ENCODE data around the gene DUSP3.

The DUSP3 gene

DNA sequence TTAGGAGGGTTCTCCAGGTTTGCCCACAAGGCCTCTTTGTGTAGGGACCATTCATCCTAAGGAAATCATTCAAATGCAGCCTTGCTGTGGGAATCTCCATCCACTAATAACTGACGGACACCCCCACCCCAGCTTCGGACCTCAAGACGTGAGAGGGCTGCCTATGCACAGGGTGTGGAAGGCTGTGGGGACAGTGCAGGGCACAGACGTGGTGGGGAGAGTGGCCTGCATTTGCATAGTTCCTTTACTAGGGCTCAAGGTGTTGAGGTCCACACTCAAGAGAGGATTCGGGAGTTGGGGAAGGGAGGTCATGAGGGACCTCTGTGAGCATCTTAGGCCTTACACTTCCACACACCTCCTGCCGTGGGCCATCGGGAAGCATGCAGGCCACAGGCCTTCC is 9.8 kb downstream of the DUSP3 start:
- Histone ChIP-seq H3K4me3 (ENCODE audit: low read length in 2 of 2) (no peak overlapping the region), H3K36me3 (ENCODE audit: control insufficient read depth in 2 of 2, insufficient read depth in 2 of 2, low read length in 2 of 2) (peaks cover 42 to 59% of the 10 kb centered on the region in 2 donors), H3K9me3 (ENCODE audit: control insufficient read depth in 2 of 2, low read length in 2 of 2) (no peaks in the 10 kb centered on the region), H3K27me3 (ENCODE audit: control insufficient read depth in 1 of 2, insufficient read depth in 2 of 2, low read length in 2 of 2) (no peaks in the 10 kb centered on the region), H3K9ac (ENCODE audit: low read length in 2 of 2) (no peak overlapping the region), H3K27ac (ENCODE audit: low read length) (no peak overlapping the region), H3K4me1 (ENCODE audit: control insufficient read depth, insufficient read depth, low read length) (peaks cover 6% of the 10 kb centered on the region)

DNA sequence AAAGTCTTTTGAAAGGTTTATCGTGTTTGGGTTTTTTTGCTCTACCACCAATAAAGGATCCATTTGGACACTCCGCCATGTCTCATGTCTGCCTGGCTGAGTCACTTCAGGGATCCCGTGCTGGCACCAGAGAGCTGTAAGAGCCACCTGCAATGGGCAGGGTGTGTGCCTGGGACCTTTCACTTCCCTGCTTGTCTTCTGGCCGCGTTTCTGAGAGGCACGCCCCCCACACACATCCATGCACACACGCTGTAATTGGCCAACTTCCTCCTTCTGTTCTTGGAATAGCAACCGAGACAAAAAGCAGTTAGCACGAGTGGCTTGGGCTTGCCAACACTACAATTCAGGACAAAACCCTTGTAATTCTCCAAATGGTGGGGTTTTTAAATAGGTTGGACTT is 10.4 kb downstream of the DUSP3 start:
- Histone ChIP-seq H3K9ac (ENCODE audit: low read length in 2 of 2) (no peak overlapping the region), H3K4me3 (ENCODE audit: low read length in 2 of 2) (no peak overlapping the region), H3K9me3 (ENCODE audit: control insufficient read depth in 2 of 2, low read length in 2 of 2) (no peaks in the 10 kb centered on the region), H3K27me3 (ENCODE audit: control insufficient read depth in 1 of 2, insufficient read depth in 2 of 2, low read length in 2 of 2) (no peaks in the 10 kb centered on the region), H3K27ac (ENCODE audit: low read length) (peak overlapping the region; percentile 6), H3K4me1 (ENCODE audit: control insufficient read depth, insufficient read depth, low read length) (peaks cover 6% of the 10 kb centered on the region), H3K36me3 (ENCODE audit: control insufficient read depth in 2 of 2, insufficient read depth in 2 of 2, low read length in 2 of 2) (peaks cover 40 to 57% of the 10 kb centered on the region in 2 donors)

DNA sequence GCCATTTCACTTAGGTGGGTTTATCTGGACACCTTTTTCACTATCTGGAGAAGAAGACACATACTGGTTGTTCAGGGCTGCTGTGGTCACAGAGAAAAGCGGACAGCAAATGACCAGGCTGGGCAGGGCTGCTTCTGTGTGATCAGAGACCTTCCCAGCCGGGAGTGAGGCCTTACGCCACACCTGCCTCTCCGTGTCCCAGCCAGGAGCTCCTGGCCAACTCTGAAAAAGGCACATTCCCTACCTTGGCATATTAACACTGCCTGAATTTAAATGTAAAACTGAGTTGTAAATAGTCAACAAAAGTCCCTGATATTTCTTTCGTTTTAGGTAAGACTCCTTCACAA is 11.1 kb downstream of the DUSP3 start:
- H3K4me3 ChIP-seq (ENCODE audit: low read length in 2 of 2): no peak overlapping the region
- H3K27me3 ChIP-seq (ENCODE audit: control insufficient read depth in 1 of 2, insufficient read depth in 2 of 2, low read length in 2 of 2): no peaks in the 10 kb centered on the region
- H3K9ac ChIP-seq (ENCODE audit: low read length in 2 of 2): no peak overlapping the region
- H3K4me1 ChIP-seq (ENCODE audit: control insufficient read depth, insufficient read depth, low read length): peaks cover 6% of the 10 kb centered on the region
- H3K9me3 ChIP-seq (ENCODE audit: control insufficient read depth in 2 of 2, low read length in 2 of 2): no peaks in the 10 kb centered on the region
- peaks cover 33 to 50% of the 10 kb centered on the region in 2 donors for H3K36me3 ChIP-seq (ENCODE audit: control insufficient read depth in 2 of 2, insufficient read depth in 2 of 2, low read length in 2 of 2)
- H3K27ac ChIP-seq (ENCODE audit: low read length): peak overlapping the region; percentile 6

DNA sequence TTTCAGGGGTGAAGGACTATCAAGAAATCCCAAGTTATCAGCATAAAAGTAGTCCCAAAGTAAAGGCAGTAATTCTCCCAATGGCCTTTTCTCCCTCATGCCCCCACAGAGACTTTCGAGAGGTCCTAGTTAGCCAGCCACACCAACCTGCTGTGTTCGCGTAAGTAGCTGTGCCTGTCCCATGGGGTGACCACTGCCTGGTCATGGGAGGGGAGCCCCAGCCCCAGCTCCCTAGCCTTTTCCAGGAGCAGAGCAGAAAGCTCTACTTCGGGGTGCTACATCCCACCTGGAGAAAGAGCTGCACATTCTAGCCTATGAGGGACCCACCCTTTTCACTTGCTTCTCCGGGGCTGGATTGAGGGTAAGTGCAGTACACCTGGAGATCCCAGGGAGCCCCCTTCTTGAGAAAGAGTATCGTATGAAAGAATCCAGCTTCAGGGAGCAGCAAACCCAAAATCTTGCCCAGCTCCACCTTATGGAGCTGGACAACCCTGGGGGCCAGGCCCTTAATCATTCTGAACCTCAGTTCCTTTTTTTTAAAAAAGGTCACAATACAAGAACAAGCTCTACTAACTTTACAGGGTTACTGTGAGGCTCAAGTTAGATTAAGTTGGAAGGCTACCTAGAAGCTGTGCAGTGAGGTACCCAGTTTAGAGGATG is 11.6 kb downstream of the DUSP3 start:
- Histone ChIP-seq H3K4me1 (ENCODE audit: control insufficient read depth, insufficient read depth, low read length) (peaks cover 6% of the 10 kb centered on the region), H3K27me3 (ENCODE audit: control insufficient read depth in 1 of 2, insufficient read depth in 2 of 2, low read length in 2 of 2) (no peaks in the 10 kb centered on the region), H3K36me3 (ENCODE audit: control insufficient read depth in 2 of 2, insufficient read depth in 2 of 2, low read length in 2 of 2) (peaks cover 28 to 45% of the 10 kb centered on the region in 2 donors), H3K9ac (ENCODE audit: low read length in 2 of 2) (no peak overlapping the region), H3K9me3 (ENCODE audit: control insufficient read depth in 2 of 2, low read length in 2 of 2) (no peaks in the 10 kb centered on the region), H3K27ac (ENCODE audit: low read length) (no peak overlapping the region), H3K4me3 (ENCODE audit: low read length in 2 of 2) (no peak overlapping the region)

DNA sequence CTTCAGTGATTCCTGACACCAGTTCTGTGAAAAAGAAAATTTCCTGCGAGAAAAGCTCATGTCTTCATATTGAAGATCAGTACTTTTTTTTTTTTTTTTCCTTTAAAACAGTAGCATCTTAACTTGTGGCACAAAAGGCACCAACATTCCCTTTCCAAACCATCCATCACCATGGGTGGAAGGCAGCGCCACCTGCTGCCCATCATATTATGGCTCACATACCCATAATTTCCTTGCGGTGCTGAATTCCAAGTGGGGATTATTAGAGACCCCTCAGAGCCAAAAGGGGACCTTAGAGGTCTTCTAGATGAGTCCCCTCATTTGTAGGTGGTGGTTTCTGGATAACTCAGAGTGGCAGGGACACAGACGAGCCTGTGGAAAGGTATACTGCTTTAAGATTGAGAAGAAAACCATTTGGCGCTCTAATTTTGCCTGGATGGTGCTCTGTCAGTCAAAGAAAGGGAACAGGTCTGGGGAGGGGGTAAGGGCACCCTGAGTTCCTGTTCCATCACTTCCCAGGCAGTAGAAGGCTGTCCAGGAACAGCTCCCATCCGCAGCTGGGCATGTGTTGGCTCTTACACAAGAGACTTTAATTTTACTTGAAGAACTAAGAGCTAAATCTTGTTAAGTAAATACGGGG is 12.2 kb downstream of the DUSP3 start:
- H3K27me3 ChIP-seq (ENCODE audit: control insufficient read depth in 1 of 2, insufficient read depth in 2 of 2, low read length in 2 of 2): no peaks in the 10 kb centered on the region
- H3K4me1 ChIP-seq (ENCODE audit: control insufficient read depth, insufficient read depth, low read length): peaks cover 6% of the 10 kb centered on the region
- no peak overlapping the region for H3K9ac ChIP-seq (ENCODE audit: low read length in 2 of 2)
- no peak overlapping the region for H3K4me3 ChIP-seq (ENCODE audit: low read length in 2 of 2)
- H3K9me3 ChIP-seq (ENCODE audit: control insufficient read depth in 2 of 2, low read length in 2 of 2): no peaks in the 10 kb centered on the region
- H3K36me3 ChIP-seq (ENCODE audit: control insufficient read depth in 2 of 2, insufficient read depth in 2 of 2, low read length in 2 of 2): peaks cover 25 to 42% of the 10 kb centered on the region in 2 donors
- no peak overlapping the region for H3K27ac ChIP-seq (ENCODE audit: low read length)

DNA sequence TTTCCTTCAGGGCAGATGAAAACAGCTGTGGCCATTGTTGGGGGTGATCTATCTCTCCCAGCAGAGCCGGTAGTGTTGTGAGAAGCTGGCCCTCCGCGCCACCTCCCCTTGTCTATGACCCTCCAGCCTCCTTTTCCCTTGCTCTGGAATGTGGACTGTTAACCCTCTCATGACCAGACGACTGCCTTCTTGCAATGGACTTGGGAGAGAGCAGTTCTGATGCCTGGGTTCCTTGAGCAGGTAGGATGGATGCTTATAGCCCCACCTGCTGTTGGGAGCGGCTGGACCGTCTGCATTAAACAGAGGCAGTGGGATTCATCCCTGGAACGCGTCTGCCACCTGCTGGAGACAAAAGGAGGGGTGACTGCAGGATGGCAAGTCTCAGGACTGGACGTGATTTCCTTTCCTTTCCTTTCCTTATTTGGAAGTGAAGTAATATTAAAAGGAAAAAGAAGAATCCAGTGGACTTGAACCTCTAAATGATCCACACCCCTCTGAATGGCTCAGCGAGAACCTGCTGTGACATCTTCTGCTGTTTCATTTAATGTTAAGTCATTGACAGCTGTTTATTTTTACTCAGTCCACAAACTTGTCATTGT is 18.4 kb downstream of the DUSP3 start:
- Histone ChIP-seq H3K4me3 (ENCODE audit: low read length in 2 of 2) (peak overlapping the region in 1 of 2 donors; percentile 40), H3K4me1 (ENCODE audit: control insufficient read depth, insufficient read depth, low read length) (peaks cover 4% of the 10 kb centered on the region)

DNA sequence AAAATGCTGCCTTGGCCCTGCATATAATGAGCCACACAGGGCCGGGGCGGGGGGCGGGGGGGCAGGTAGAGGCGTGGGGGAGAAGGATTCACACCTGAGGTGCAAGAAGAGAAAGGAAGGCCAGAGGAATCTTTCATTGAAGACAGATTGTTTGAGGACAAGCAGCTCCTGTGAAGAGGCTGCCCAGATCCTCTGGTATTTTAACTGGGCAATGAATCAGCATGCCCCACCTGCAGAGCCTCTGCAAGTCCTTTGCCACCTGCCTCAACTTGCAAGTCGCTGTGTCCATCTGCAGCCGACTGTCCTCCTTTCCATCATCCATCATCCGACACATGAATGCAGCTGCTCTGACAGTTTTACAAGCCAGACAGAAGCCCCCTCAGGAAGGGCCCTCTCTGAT is 18.9 kb downstream of the DUSP3 start:
- Histone ChIP-seq H3K27ac (ENCODE audit: low read length) (no peak overlapping the region), H3K9me3 (ENCODE audit: control insufficient read depth in 2 of 2, low read length in 2 of 2) (no peaks in the 10 kb centered on the region), H3K36me3 (ENCODE audit: control insufficient read depth in 2 of 2, insufficient read depth in 2 of 2, low read length in 2 of 2) (peaks cover 0 to 2% of the 10 kb centered on the region in 2 donors), H3K4me1 (ENCODE audit: control insufficient read depth, insufficient read depth, low read length) (peaks cover 6% of the 10 kb centered on the region), H3K9ac (ENCODE audit: low read length in 2 of 2) (no peak overlapping the region), H3K27me3 (ENCODE audit: control insufficient read depth in 1 of 2, insufficient read depth in 2 of 2, low read length in 2 of 2) (peaks cover 19 to 28% of the 10 kb centered on the region in 2 donors), H3K4me3 (ENCODE audit: low read length in 2 of 2) (no peak overlapping the region)

More for the DNA sequence above, 18.4 kb downstream of the DUSP3 start:
- H3K27ac ChIP-seq (ENCODE audit: low read length): no peak overlapping the region
- peaks cover under 1 to 2% of the 10 kb centered on the region in 2 donors for H3K36me3 ChIP-seq (ENCODE audit: control insufficient read depth in 2 of 2, insufficient read depth in 2 of 2, low read length in 2 of 2)
- no peaks in the 10 kb centered on the region for H3K9me3 ChIP-seq (ENCODE audit: control insufficient read depth in 2 of 2, low read length in 2 of 2)
- H3K27me3 ChIP-seq (ENCODE audit: control insufficient read depth in 1 of 2, insufficient read depth in 2 of 2, low read length in 2 of 2): peaks cover 19 to 23% of the 10 kb centered on the region in 2 donors
- H3K9ac ChIP-seq (ENCODE audit: low read length in 2 of 2): no peak overlapping the region

DNA sequence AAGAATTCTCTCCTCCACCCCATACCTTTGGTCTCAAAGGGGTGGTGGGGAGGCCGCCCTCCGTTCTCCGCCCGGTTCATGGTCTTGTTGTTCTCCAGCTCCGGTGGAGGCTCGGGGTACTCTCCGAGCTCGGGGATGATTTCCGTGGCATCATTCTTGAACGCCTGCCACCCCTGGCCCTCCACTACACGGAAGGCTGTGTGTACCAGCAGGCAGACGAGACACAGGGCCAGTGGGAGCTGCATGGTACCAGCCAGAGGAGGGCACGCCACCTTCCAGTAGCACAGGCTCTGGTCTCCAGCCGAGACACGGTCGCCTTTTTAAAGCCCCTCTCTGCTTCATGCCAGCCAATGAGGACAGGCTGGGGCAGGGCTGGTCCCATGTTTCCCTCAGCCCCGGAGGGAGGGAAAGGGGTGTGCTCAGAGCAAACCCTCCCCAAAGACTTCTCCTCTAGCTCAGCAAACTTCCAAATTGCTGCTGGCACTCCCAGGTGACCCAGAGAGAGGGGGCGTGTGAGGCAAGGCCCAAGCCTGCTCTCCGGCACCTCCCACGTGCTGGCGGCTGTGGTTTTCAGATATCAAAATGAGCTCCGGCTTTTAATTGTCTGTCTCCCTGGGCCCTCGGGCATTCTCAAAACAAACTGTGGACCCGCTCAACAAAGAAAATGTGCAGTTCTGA is 20.1 kb downstream of the DUSP3 start, which contains the start of gene SOST:
Gene SOST (minus strand): TSS at position 295 of the 678 bp plus-strand sequence. CDS start 50 bp downstream, at position 245.
- Histone ChIP-seq H3K9me3 (ENCODE audit: control insufficient read depth in 2 of 2, low read length in 2 of 2) (no peaks in the 10 kb centered on the region), H3K4me3 (ENCODE audit: low read length in 2 of 2) (no peak within 1 kb of the TSS), H3K27me3 (ENCODE audit: control insufficient read depth in 1 of 2, insufficient read depth in 2 of 2, low read length in 2 of 2) (peaks cover 24 to 30% of the 10 kb centered on the region in 2 donors), H3K4me1 (ENCODE audit: control insufficient read depth, insufficient read depth, low read length) (peaks cover 6% of the 10 kb centered on the region), H3K36me3 (ENCODE audit: control insufficient read depth in 2 of 2, insufficient read depth in 2 of 2, low read length in 2 of 2) (no peaks in the 10 kb centered on the region), H3K27ac (ENCODE audit: low read length) (no peak within 1 kb of the TSS), H3K9ac (ENCODE audit: low read length in 2 of 2) (no peak within 1 kb of the TSS)

DNA sequence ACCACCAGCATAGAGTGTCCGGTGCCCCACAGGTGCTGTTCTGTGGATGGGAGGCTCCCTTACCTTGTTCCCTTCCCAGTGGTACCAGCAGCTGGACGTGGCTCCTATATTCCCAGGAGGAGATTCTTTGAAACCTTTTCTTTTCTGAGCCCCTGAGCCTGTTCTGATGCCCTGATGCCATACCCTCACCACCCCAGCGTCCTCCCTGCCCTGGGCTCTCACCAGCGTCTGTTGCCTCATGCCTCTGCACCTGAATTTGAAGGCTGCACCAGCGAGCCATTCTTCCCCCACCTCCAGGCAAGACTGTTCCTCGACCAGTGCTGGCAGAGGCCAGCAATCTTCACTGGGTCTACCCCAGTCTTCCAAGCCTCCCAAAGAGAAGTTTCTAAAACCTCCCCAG is 20.7 kb downstream of the DUSP3 start:
- H3K27ac ChIP-seq (ENCODE audit: low read length): no peak overlapping the region
- peaks cover 6% of the 10 kb centered on the region for H3K4me1 ChIP-seq (ENCODE audit: control insufficient read depth, insufficient read depth, low read length)
- no peak overlapping the region for H3K4me3 ChIP-seq (ENCODE audit: low read length in 2 of 2)
- H3K9ac ChIP-seq (ENCODE audit: low read length in 2 of 2): no peak overlapping the region
- no peaks in the 10 kb centered on the region for H3K9me3 ChIP-seq (ENCODE audit: control insufficient read depth in 2 of 2, low read length in 2 of 2)
- no peaks in the 10 kb centered on the region for H3K36me3 ChIP-seq (ENCODE audit: control insufficient read depth in 2 of 2, insufficient read depth in 2 of 2, low read length in 2 of 2)
- H3K27me3 ChIP-seq (ENCODE audit: control insufficient read depth in 1 of 2, insufficient read depth in 2 of 2, low read length in 2 of 2): peaks cover 27 to 30% of the 10 kb centered on the region in 2 donors

DNA sequence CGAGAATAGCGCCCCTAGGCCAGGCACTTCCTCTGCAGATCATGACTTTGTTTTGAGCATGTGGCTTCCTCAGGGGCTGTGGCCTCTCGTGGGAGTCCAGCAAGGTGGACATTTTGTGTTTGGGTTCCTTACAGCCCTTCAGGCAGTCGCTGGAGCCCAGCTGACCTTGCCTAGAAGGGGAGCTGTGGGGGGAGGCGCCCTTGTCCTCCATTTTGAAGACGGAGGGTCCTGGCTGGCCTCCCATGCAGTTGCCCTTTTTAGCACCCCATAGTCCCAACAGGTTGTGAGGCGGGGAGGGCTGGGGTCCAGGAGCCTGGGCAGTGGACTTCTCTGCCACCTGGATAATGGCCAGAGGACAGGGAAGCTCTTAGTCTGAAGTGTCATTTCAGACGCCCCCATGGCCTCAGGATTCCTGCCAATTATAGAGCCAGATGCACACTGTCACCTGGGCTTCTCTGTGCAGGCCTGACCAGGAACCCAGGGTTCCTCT is 21.6 kb downstream of the DUSP3 start:
- H3K27me3 ChIP-seq (ENCODE audit: control insufficient read depth in 1 of 2, insufficient read depth in 2 of 2, low read length in 2 of 2): peaks cover 27 to 30% of the 10 kb centered on the region in 2 donors
- H3K9ac ChIP-seq (ENCODE audit: low read length in 2 of 2): no peak overlapping the region
- H3K27ac ChIP-seq (ENCODE audit: low read length): no peak overlapping the region
- peaks cover 6% of the 10 kb centered on the region for H3K4me1 ChIP-seq (ENCODE audit: control insufficient read depth, insufficient read depth, low read length)
- no peaks in the 10 kb centered on the region for H3K9me3 ChIP-seq (ENCODE audit: control insufficient read depth in 2 of 2, low read length in 2 of 2)
- H3K4me3 ChIP-seq (ENCODE audit: low read length in 2 of 2): no peak overlapping the region
- H3K36me3 ChIP-seq (ENCODE audit: control insufficient read depth in 2 of 2, insufficient read depth in 2 of 2, low read length in 2 of 2): no peaks in the 10 kb centered on the region

Measured in stomach smooth muscle (tissue), 2 donors.